Activated CD8-positive, alpha-beta memory T cell treated with anti-CD3 and anti-CD28 coated beads, Interleukin-2, amount 50 U/mL, for 1 hour (primary cell): ENCODE measurements around the gene ERBIN.
"Not testable (repeated sequence)": the region's sequence is repeated elsewhere in the genome, so short reads cannot be mapped to it uniquely, and the experiment has no call there.

ENCODE experiments used
- DNase-seq: peaks from one replicate; pipeline ENCODE4 v3.0.0-alpha.2; 2020; ENCODE audit errors: extremely low read depth

Gene ERBIN

DNA sequence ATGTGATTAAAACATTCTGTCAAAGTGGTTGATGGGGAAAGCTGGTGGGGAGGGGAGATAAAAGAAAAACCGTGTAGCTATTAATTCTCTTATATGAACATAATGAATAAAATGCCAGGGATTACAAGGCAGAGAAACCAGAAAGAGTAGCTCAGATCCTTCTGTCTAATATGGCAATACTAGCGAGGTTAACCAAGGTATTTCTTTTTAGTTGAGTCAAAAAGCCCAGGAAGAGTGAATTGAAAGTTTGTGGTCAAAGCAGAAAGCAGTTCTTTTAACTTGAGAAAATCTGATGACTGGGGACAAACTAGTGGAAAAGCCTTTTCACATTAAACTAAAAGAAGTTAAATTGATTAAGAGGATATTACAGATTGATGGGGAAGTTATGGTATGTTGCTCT lies 76.0 kb downstream of the ERBIN start:
- DNase-seq, result no peak

DNA sequence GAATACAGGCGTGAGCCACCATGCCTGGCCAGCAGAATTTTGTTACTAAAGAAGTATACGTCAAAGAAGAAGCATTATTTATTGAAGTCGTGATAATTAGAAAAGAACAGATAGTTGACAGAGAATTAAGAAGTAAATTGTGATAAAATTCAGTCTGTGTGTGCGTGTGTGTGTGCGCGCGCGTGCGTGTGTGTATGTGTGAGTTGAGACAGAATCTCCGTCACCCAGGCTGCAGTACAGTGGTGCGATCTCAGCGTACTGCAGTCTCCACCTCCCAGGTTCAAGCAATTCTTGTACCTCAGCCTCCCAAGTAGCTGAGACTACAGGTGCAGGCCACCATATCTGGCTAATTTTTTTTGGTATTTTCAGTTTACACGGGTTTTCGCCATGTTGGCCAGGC lies 77.8 kb downstream of the ERBIN start:
- no peak for DNase-seq

DNA sequence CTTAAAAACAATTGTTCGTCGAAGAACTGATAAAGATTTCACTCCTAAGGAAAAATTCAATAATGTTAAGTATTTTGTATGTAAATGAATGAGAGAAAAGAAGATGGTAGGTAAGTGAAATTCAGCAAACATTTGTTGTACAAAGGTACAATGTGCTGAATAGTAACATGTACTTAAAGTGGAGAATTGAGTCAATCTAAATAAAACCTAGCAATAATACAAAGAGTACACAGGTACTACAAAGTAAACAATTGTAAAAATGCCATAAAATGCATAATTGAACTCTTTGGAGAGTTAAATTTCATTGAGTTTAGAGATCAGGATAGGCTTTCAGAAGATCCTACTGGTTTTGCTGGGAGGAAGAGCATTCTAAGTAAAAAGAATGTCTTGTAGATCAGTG lies 82.9 kb downstream of the ERBIN start:
- no peak for DNase-seq

DNA sequence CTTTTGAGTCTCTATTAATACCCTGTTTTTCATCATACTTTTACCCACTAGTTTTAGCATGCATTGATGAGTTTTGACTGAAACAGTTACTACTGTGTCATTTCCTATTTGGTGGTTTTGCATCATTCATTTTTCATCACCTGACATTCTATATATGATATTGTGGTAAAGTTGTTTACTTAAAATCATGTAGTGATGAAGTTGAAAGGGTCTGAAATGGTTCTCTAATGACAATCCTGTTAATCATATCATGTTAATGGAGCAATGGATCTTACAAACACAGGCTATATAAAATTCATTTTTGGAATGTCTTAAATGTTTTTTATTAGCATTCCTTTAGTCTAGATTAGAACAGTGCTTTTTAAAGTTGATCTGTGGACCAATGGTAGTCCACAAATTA lies 84.1 kb downstream of the ERBIN start:
- DNase-seq, result no peak

DNA sequence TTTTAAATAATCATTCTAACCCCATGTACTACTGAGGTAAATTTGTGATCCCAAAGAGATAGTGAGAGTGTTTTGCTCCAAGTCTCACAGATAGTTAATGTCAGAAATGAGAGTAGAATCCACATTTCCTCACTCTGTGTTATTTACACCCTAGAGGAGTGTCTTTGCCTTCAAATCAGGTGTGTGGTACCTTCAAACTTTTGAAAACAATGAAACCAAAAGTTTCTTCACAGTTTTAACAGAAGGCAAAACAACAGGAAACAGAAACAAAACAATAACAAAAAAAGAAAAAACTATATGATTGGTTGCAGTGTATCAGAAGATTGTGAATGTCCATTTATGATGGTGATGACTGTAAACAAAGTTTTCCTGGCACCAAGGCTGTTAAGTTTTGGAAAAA lies 85.9 kb downstream of the ERBIN start:
- no peak for DNase-seq

- DNase-seq, result no peak
Observed at GRCh38 chr5:66013397-66013796, 87.0 kb downstream of the ERBIN start.

DNA sequence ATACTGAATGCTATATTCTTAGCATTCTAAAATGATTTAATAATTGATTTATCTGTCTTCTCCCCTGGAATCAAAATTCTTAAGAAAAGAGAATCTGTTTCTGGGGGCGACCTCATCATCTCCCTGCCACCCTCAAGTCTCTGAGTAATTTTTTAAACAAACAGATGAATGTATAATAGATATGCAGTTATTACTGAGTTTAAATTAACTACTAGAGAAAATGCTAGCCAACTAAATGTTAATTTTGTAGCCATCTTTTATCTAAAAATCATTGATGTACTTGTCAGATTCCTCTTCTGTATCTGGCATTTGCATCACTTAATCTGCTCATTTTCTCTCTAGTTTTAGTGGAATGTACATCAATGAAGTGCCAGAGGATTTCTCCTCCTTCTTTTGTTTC lies 87.5 kb downstream of the ERBIN start:
- DNase-seq, result no peak

DNA sequence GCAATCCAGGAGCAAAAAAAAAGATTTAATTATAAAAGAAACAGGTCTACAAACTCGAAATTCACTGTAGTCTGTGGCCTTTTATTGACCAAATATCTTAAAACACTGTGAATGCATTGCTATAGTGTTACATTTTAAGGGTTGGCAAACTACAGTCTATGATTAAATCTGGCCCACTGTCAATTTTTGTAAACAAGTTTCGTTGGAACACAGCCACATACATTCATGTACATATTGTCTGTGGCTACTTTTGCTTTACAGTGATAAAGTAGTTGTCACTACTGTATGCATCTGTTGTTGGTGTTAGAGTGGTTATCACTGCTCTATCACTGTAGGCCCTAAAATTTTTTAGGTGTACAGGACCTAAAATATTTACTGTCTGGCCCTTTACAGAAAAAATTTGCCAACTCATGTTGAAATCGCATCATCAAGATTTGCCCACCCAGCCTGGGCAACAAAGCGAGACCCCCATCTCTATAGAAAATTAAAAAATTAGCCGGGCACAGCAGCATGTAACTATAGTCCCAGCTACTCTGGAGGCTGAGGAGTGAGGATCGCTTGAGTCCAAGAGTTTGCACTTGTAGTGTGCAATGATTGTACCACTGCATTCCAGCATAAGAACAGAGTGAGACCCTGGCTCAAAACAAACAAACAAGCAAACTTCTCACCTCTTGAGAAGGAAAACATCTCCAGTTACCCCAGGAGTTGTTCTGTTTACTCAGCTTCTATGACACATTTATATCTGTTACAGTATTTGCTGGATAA lies 89.0 kb downstream of the ERBIN start:
- no peak for DNase-seq

DNA sequence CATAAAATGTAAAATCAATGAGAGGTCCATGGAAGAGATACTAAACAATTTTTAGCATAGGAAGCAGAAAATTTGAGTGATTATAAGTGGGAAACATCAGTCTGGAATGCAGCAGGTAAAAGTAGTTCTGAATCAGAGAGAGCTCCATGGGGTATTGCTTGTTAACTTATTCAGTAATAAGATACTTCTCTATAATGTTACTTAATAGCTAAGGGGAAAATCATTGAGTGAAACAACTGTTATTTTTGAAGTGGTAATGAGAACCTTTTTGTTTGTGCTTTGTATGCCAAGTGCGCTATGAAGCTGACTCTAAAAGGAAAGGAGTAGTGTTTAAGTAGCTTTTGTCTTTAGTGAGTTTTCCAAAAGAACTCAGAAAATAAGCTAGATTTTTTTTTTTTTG lies 95.2 kb downstream of the ERBIN start:
- DNase-seq, result no peak

- no peak for DNase-seq
Observed at GRCh38 chr5:66039296-66039695, 112.9 kb downstream of the ERBIN start.

- DNase-seq, result no peak
Observed at GRCh38 chr5:66039701-66040100, 113.3 kb downstream of the ERBIN start.

- DNase-seq, result no peak
Observed at GRCh38 chr5:66041627-66042026, 115.3 kb downstream of the ERBIN start.

DNA sequence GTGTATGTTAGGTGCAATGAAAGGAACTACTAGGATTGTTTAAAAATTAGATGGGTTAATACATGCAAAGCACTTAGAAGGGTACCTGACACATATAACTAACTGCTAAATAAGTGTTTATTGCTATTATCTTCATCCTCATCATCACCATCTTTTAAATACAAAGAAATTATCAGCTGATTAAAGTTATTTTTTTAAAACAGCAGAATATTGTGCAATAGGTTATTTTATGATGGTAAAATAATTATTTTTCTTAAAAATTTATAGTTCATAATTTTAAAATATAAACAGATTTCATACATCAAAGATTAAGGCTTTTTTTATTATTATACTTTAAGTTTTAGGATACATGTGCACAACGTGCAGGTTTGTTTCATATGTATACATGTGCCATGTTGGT lies 130.9 kb downstream of the ERBIN start:
- no peak for DNase-seq

- not testable (repeated sequence) for DNase-seq
Observed at GRCh38 chr5:66061320-66061719, 134.9 kb downstream of the ERBIN start.

GRCh38 chr5:66063061-66063460 lies 136.7 kb downstream of the ERBIN start:
- not testable (repeated sequence) for DNase-seq

DNA sequence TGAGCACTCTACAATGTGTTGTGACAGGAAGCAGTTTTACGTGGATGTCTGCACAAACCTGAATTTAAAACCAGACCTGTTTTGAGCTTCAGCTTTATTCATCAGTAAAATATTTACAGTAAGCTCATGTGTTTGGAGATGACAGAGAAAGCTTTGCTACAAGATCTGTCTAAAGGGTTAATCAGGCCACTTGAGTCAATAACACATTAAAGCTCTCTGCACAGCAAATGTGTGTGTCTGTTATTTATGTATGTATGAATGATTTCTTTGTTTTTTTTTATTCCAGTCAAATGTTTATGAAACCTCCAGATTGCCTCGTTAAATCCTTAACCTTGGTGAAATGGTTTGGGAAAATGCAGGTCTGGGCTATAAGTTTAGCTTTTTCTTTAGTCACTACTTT lies 140.5 kb downstream of the ERBIN start:
- DNase-seq, result no peak

- DNase-seq, result no peak
Observed at GRCh38 chr5:66072031-66072430, 145.7 kb downstream of the ERBIN start.

DNA sequence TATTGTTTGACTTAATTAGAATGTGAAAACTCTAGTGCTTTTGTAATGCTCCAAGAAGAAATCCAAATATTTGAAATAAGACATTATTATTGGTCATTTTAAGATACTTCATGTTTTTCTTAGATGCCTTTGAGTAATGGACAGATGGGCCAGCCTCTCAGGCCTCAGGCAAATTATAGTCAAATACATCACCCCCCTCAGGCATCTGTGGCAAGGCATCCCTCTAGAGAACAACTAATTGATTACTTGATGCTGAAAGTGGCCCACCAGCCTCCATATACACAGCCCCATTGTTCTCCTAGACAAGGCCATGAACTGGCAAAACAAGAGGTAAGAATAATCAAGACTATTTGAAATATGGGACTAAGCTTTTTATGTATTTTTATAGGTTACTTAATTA lies 148.5 kb downstream of the ERBIN start:
- DNase-seq, result no peak

GRCh38 chr5:66080664-66081063 lies 154.3 kb downstream of the ERBIN start:
- DNase-seq, result no peak

- no peak for DNase-seq
Observed at GRCh38 chr5:66089384-66089783, 163.0 kb downstream of the ERBIN start.

GRCh38 chr5:66100851-66101250 lies 174.5 kb downstream of the ERBIN start:
- DNase-seq, result no peak

GRCh38 chr5:66113160-66113559 lies 186.8 kb downstream of the ERBIN start:
- DNase-seq, result no peak

GRCh38 chr5:66118304-66118703 lies 191.9 kb downstream of the ERBIN start:
- no peak for DNase-seq

- DNase-seq, result no peak
Observed at GRCh38 chr5:66122379-66123034, 196.1 kb downstream of the ERBIN start.
